DMS53 treated with DMSO at 0.1 percent for 48 hours (cell line): ENCODE measurements around the gene WNT3.
"Not testable (repeated sequence)": the region's sequence is repeated elsewhere in the genome, so short reads cannot be mapped to it uniquely, and the experiment has no call there.

Experiments
- DNase-seq: peaks from one replicate; lab custom pipeline; 2025; ENCODE audit not compliant: unreplicated experiment; lab: John Stamatoyannopoulos, UW

The WNT3 gene

DNA sequence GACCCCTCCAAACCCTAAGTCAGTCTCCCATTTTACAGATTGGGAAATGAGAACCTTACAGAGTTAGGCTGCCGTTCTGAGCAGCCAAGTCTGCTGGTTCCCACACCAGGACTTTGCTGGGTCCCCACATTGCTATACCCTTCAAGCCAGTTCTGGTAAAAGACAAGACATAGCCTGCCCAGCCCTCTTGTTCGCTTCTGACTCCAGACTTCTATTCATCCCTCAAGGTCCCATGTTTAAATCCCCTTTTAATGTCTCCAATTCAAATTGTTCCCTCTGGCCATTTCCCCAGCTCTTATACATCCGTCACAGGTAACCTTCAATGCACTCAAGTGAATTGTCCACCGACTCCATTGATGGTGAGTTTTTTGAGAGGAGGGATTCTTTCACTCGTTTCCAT, 30.2 kb downstream of the WNT3 start:
- DNase-seq: no peak

DNA sequence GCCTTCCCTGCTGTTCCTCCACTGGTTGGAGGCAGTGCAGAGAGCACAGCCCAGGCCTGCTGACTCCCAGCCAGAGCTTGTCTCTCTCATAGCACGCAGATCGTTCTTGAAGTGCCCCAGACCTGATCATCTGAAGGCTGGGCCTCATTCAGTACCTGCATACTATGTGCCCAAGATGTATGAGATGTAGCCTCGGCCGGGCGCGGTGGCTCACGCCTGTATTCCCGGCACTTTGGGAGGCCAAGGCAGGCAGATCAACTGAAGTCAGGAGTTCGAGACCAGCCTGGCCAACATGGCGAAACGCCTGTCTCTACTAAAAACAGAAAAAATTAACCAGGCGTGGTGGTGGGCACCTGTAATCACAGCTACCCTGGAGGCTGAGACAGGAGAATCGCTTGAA, 31.0 kb downstream of the WNT3 start:
- DNase-seq: no peak

DNA sequence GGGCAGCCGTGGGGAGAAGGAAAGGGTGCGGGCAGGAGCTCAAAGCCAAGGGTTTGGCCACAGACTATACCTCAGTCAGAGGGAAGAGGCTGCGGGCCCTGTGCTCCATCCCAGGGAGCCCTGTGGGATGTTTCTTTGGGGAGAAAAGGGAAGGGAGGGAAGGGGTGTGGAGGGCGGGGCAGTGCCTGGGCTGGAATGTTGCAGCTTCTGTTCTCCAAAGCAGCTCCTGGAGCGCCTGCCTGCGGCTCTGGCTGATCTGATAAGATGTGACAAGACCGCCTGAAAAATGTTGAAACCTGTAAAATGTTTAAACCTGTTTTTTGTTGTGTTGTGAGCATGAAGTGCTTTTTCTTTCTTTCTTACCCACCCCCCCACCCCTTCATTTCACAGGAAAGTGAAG, 32.8 kb downstream of the WNT3 start:
- no peak for DNase-seq

DNA sequence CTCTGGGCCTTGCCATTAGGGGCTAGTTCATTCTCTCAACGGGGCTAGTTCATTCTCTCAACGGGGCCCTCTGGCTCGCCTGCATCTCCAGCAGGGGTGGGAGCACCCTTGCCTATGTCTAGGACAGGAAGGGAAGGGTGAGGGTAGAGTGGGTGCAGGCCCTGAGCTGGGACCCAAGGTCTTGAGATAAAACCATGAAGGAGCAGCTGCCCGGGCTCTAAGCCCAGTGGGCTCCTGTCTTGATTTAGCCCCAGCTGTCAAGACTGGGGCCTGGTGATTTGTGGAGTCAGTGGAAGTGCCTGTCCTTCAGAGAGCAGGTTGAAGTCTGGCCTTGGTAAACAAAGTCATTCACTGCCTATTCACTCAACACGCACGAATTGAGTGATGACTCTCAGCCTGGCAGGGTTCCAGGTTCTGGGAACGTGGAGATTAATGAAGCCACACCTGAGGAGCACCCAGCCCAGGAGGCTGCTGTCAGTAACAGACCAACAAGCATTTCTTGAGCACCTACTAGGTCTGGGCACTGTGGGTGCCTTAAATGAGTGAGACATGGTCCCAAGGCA, 35.4 kb downstream of the WNT3 start:
- peak; percentile 76 for DNase-seq

DNA sequence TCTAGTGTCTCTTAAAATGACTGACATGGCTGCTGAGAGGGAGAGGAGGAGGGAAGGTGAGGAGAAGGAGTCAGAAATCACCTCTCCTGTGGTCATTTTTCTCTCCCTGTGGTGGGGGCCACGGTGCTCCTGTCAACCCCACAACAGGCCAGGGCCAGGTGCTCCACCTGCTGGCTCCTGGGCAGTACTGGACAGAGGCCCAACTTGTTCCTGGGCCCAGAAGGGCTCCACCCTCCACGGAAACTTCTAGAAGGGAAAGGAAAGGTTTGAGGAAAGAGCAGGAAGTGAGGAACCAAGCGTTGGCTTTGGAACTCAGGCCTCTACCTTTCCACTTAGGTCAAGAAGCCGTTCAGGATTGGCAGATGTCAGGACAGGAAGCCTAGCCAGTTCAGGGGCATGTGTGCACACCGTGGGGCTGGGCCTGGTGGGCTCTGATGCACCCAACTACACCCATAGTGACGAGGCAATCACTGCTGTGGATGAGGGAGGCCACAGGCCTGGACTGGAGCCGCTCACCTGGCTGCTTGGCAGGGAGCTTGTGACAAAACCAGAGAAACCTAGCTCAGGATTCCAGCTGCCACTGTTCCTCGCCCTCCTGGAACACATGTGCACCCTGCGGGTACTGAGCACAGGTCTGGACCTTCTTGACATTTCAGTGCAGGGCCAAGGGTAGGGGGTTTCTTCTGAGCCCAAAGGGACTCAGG, 36.1 kb downstream of the WNT3 start:
- DNase-seq: peak; percentile 39

DNA sequence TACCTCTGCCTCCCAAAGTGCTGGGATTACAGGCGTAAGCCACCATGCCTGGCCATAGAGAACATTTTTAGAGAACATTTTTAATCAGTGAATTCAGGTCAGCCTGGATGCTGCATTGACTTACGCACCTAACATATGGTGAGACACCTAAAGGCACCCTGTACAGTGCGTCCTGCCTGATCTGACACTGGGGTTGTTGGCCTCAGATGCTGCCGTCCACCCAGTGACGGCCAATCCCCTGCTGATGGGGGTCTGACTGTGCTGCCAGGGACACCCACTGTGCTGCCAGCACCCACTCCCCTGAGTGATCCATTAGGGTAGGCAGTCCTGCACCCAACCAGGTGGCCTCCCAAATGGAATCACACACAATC, 38.5 kb downstream of the WNT3 start:
- no peak for DNase-seq

DNA sequence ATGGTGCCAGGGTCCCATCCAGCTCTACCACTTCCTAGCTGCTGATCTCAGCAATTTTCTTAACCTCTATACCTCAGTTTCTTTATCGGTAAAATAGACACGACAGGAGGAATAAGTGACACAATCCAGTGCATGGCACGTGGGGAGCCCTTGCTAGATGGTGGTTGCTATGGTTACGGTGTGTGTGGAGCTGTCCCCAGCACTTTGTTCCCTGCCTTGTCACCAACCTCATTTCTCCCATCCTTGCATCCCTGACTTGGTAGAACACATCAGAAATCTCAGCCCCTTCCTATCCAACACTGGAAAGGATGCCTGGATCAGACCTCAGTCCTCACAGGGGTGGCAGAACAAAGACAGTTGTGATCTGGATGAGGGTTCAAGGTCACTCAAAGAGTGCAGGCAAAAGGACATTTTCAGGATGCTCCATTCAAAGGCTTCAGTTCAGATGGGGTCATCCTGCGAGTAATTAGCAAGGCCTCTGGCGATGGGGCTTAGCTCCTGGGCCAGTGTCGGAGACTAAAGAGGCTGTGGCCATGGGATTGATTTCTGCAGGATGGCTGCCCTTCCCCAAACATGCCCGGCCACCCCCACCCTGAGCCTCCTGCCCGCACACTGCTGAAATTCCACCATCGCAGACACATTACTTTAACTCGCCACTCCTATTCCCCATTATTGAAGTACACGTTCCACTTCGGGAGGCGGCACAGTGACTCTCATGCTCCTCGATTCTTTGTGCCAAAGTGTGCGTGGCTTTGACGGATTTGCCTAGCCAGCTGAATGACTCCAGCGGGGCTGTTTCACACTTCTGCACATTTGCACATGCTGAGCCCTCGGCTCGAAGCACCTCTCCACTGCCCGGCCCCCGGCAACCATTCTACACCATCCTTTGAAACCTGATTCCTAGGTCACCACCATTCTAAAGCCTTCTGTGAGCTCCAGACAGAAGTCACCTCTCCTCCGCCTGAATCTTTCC, 40.3 kb downstream of the WNT3 start:
- DNase-seq: no peak

DNA sequence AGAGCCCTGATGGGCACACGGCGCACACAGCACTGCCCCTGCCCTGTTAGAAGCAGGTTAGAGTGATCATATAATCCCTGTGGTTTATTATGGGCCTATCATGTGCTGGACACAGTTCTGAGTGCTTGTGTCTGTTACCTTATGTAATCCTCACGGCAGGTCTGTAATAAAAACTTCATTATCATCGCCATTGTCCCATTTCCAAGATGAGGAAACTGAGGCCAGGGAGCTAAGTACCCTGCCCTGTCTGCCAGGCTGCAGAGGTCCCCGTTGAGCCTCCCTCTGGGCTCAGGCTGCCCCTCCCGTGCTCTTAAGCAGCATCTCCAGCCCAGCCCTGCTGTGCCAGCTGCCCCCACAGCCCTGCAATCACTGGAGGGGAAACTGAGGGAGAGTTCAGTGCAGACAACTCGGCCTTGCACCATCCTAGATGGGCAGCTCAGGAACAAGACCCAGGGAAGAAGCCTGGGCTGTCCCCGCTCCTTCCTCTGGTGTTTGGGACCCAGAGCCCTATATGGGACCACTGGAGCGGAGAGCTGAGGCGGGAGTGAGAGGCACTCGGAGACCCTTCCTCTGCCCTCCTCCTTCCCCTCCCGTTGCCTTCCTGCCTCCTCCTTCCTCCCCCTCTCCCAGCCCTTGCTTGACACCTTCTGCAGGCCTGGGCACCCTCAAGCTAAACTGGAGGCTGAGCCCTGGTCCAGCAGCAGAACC, 42.0 kb downstream of the WNT3 start:
- DNase-seq: no peak

DNA sequence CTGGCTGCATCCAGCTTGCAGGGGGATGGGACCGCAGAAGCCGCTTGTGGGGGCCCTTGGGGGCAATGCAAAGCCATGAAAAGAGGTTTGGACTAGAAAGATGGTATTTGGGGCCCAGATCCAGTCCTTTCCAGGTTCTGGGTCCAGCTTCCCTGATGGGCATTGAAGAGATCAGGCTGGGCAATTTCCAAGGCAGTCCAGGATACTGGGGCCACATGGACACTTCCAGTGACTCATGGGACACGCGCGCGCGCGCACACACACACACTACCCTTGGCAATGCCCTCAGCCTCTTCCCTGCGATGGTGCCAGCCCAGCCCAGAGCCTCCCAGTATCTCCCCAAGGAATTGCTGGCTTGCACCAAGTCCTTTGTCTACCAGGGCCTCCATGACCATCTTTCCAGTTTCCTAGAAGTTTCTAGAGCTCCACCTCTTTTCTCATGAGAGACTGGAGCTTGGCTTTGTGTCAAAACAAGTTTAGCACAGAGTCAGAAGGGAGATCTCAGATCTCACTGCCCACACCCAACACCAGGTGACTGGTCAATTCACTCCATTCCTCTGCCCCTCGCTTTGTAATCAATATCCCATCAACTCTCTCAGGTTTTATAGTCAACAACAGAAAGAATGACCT, 44.3 kb downstream of the WNT3 start:
- no peak for DNase-seq

DNA sequence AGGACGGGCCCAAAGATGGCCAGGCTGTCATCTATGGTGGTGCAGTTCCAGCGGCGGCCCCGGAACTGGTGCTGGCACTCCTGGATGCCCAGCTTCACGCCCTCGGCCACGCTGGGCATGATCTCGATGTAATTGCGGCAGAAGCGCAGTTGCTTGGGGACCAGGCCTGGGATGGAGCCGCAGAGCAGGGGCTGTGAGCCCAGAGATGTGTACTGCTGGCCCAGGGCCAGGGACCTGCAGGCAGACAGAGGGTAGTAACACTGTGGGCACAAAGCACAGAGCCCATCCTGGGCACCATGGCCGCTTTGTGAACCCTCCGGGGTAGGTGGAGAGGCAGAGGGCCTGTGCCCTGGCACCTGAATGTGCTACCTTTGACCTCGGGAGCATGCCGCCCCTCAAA, 44.8 kb downstream of the WNT3 start:
- no peak for DNase-seq

DNA sequence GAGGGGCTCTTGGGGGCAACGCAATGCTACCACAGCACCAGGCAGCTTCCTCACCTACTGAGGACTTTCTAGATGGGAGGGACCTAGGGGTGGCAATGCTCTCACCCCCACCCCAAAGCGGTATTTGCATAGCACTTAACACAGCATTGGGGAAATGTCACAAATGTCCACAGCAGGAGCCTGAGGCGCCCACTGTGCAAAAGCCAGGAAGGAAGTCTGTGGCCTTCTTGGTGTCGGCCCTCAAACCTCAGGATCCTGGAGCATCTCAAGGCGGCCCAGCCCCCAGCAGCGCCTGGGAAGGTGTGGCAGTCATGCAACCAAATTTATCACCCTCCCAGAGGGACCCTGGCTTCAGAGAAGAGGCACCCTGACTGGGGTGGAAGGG, 45.3 kb downstream of the WNT3 start:
- DNase-seq: no peak

DNA sequence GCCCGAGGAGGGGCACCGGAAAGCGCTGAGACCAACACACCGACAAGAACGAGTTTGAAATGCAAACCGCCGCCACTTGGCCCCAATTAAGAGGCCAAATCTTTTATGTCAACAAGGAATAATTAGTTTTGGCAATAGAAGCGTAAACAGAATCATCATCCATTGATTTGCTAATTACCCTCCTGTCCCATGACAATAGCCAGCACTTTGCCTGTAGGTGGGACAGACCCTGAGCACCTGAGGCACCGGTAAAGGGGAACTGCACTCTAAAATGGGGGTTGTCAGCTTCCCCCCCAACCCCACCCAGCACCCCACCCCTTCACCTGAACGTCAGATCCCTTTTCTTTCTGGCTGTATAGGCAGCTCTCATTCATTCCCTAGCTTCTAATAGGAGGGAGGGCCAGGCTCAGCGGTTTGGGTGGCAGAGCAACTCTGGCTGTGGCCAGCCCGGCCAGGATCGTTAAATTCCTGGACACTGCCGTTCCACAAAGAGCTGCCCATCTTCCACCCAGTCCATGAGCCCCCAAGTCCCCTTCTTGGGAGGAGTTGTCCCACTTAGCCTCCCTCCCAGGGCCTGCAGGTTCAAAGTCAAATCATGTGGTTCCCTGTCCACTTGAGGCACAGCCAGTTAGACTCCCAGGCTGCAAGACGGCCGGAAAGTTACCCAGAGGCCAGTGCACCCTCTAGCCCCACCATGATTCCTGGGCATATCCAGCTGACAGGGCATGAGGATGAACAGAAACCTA, 45.8 kb downstream of the WNT3 start:
- no peak for DNase-seq

DNA sequence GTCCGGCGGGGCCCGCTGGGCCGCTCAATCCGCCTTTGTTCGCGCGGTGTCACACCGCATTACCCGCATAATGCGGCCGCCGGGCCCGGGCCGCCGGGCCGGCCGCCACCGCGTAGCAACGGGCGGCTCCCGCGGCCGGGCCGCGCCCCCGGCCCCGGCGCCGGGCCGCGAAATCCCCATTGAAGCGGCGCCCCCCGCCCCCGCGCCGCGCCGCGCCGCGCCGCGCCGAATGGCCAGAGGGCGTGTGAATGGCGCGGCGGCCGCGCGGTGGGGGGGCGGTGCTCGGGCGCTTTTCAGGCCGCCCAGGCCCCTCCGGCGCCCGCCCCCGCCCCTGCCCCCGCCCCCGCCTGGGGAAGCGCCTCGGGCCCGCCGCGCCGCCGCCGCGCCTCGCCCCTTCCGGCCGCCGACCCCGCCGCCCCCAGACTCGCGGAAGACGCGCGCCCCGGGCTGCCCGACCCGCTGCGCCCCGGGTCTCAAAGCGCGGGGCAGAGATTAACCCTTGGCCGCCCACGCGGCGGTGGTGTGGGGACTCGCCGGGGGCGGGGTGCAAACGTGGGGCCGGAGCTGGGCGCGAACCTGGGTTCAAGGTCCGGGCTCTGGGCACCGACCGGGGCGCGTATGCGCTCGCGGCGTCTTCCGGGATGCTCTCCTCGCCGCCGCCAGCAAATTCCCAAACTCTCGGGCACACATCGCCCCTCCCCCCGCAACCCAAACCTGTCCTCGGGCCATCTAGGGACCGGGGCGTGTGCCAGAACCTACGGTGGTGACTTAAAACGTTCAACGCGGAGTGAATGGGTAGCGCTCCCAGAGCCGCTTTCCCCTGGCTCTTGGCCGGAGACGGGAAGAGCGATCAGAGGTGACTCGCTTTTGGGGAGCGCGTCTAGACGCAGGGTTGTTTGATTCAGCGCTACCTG, 46.7 kb downstream of the WNT3 start:
- DNase-seq: peak; percentile 15

DNA sequence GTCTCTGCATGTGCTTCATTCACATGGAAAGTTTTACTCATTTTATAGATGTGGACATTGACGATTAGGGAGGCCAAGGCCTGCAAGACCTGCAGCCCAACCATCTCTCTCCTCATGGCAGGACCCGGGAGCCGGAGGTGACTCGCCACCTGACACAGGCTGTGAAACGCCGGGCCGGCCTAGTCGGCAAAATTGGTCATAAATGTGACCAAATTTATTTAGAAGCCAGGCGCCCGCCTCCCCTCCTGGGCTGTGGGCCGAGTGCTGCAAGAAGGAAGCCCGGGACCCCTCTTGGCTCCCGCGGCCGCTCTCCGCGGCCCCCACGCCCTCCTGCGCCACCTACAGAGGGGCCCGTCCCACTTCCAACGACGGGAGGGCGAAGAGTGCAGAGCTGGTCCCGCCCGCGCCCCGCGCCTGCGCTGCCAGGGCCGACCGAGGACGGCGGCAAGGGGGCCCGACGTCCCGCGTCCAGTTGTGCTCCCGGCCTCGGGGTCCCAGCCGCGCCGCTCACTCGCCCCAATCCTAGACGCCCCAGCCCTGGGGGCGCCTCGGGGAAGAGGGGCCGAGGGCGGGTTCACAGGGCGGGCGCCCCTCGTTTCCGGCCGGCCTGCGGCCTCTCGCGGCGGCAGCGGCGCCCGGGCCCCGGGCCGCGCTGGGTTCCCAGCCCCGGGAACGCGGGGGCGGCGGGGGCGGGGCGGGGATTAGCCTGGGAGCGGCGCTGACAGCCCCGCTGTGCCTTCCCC, 47.5 kb downstream of the WNT3 start:
- DNase-seq: peak; percentile 49

DNA sequence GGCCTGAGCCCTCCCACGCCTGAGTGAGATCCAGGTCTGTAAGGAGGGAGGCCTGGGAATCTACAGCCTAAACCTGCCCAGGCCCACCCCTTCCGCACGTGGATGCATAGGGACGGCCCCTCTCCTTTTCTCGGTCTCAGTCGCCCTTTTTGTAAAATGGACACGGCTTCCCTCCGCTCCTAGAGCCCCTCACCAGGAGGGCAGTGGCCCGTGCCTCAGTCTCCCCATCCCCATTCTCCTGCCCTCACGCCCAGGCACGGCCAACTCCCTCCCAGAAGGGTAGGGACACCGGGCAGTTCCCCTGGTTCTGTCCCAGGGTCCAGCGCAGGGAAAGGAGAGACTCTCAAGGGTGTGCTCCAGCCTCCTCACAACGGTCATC, 48.1 kb downstream of the WNT3 start:
- DNase-seq: no peak

DNA sequence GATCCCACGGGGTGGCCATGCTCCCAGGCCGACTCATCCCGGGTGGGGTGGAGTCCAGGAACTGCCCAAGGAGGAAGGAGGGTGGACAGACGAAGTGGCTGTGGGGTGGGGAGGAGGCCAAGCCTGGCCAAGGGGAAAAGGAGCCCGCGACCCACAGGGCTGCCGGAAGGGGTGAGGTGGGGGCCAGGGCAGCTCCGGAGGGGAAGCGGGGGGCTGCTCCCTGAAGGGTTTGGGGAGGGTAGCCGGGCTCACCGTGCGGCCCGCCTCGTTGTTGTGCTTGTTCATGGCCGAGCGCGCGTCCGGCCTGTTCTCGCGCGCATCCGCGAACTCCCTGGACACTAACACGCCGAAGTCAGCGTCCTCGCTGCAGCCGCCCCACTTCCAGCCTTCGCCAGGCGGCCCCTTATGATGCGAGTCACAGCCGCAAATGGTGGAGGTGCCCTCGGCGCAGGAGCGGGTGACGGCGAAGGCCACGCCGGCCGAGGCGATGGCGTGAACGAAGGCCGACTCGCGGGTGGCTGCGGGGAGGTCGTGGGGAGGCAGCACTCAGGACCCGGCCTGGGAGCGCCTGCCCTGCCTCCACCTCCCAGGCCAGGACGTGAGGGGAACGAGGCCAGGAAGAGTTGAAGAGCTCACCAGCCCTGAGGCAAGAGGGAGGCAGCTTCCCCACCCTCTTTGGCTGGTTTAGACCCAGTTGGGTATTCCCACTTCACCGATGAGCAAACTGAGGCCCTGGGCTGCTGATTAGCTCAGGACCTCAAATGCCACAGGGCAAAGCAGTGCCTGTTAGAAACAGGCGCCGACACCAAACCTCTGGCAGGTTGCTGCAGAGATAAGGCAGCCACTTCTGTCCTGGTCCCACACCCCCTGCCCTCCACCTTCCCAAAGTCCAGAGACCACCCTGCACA, 48.7 kb downstream of the WNT3 start:
- no peak for DNase-seq

DNA sequence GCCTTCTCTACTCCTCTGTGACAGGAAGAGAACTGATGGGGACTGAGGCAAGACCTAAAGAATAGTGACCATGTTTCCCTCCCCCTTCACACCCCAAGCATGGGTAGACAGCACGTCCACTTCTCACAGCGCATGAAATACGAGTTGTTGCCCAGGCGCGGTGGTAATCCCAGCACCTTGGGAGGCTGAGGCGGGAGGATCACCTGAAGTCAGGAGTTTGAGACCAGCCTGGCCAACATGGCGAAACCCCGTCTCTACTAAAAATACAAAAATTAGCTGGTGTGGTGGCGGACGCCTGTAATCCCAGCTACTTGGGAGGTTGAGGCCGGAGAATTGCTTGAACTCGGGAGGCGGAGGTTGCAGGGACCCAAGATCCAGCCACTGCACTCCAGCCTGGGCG, 49.6 kb downstream of the WNT3 start:
- not testable (repeated sequence) for DNase-seq

DNA sequence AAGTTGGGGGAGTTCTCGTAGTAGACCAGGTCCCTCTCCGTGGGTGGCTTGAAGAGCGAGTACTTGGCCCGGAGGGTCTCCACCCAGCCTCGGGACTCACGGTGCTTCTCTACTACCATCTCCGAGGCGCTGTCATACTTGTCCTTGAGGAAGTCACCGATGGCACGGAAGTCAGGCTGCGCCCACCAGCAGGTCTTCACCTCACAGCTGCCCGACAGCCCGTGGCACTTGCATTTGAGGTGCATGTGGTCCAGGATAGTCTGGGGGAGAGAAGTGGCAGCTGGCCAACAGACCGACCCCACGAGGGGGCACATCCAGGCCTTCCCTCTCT, 50.0 kb downstream of the WNT3 start:
- no peak for DNase-seq
